HEK293T (cell line): ENCODE measurements around the gene CREB3L1.

Experiments used
- ARNT ChIP-seq: fragments of 450-650 bp; IDR thresholded peaks from 2 replicates; pipeline ENCODE4 v1.6.1; 2017; ENCODE audit warnings: mild to moderate bottlenecking
- BHLHE40 ChIP-seq: fragments of 450-650 bp; IDR thresholded peaks from 2 replicates; pipeline ENCODE4 v1.6.1; 2016; ENCODE audit warnings: mild to moderate bottlenecking, moderate library complexity, borderline replicate concordance
- ELF4 ChIP-seq: fragments of 450-650 bp; IDR thresholded peaks from 2 replicates; pipeline ENCODE4 v1.6.1; 2017; ENCODE audit warnings: antibody characterized with exemption
- FOXA1 ChIP-seq: fragments of 450-650 bp; IDR thresholded peaks from 2 replicates; pipeline ENCODE4 v1.6.1; 2016; ENCODE audit warnings: mild to moderate bottlenecking
- FOXK2 ChIP-seq: fragments of 450-650 bp; IDR thresholded peaks from 2 replicates; pipeline ENCODE4 v1.6.1; 2016; ENCODE audit warnings: mild to moderate bottlenecking
- FOXM1 ChIP-seq: fragments of 450-650 bp; IDR thresholded peaks from 2 replicates; pipeline ENCODE4 v1.6.1; 2017; ENCODE audit warnings: mild to moderate bottlenecking, borderline replicate concordance
- HDGF ChIP-seq: fragments of 450-650 bp; IDR thresholded peaks from 2 replicates; pipeline ENCODE4 v1.6.1; 2017; ENCODE audit warnings: antibody characterized with exemption, borderline replicate concordance
- LEF1 ChIP-seq: fragments of 450-650 bp; IDR thresholded peaks from 2 replicates; pipeline ENCODE4 v1.6.1; 2017; ENCODE audit warnings: mild to moderate bottlenecking, borderline replicate concordance
- SP1 ChIP-seq: fragments of 450-650 bp; IDR thresholded peaks from 2 replicates; pipeline ENCODE4 v1.6.1; 2017
- SUZ12 ChIP-seq: fragments of 450-650 bp; IDR thresholded peaks from 2 replicates; pipeline ENCODE4 v1.6.1; 2016; ENCODE audit warnings: mild to moderate bottlenecking
- TARDBP ChIP-seq: fragments of 450-650 bp; IDR thresholded peaks from 2 replicates; pipeline ENCODE4 v1.6.1; 2016
- ZNF384 ChIP-seq: fragments of 450-650 bp; IDR thresholded peaks from 2 replicates; pipeline ENCODE4 v1.6.1; 2016
- TF ChIP-seq, protein P1 (sequence below): fragments of 450-650 bp; IDR thresholded peaks from 2 replicates; pipeline ENCODE4 v1.6.1; 2016

DNA sequence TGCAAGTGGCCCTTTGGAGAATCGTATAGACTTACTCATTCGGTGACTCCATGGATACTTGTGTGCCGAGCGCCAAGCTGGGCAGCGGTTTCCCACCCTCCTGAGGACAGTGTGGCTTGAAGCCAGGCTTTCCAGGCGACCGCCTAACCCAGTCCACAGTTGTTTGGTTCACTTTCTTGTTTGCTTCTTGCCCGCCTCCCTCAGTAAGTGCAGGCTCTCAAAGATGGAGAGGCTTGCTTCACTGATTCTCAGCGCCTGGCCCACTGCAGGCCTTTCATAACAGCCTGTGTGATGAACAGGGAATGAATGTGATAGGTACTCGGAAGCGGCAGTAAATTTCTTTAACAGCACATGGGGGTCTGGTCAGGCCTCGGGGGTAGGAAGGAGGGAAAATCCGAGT is 92.8 kb downstream of the CREB3L1 start:
- TF ChIP-seq SP1 (no peak), FOXM1 (no peak), ZNF384 (no peak), ARNT (no peak), SUZ12 (no peak), BHLHE40 (no peak), HDGF (no peak), FOXA1 (no peak), LEF1 (no peak), ELF4 (no peak), FOXK2 (no peak), TARDBP (no peak)
- TF ChIP-seq, protein P1, sequence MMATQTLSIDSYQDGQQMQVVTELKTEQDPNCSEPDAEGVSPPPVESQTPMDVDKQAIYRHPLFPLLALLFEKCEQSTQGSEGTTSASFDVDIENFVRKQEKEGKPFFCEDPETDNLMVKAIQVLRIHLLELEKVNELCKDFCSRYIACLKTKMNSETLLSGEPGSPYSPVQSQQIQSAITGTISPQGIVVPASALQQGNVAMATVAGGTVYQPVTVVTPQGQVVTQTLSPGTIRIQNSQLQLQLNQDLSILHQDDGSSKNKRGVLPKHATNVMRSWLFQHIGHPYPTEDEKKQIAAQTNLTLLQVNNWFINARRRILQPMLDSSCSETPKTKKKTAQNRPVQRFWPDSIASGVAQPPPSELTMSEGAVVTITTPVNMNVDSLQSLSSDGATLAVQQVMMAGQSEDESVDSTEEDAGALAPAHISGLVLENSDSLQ = no peak
